NCI-H2227 (cell line): ENCODE measurements around the gene NDUFC2.
A peak's percentile ranks its signal among the peaks of the same experiment; 100 is the strongest.
"Not testable (repeated sequence)": the region's sequence is repeated elsewhere in the genome, so short reads cannot be mapped to it uniquely, and the experiment has no call there.

Experiments used
- DNase-seq: peaks from one replicate; lab custom pipeline; 2025; ENCODE audit not compliant: unreplicated experiment; lab: John Stamatoyannopoulos, UW

Gene NDUFC2

DNA sequence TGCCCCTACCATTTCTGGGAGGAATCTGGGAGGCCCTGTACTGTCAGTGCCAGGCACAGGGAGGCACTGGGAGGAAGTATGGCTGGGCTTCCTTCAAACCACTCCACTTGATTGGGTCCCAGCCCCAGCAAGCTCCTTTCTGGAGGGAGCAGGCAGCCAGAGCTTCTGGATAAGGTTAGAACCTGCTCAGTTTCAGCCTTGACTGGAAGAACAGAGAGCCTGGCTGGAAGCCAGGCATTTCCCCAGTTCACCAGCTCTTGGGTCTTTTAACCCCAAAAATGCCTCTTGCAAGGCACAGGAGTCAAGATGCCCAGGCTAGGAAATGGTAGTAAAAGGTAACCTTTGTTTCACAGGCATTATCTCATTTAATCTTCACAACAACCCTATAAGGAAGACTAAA is 47.6 kb downstream of the NDUFC2 start:
- DNase-seq, result no peak

DNA sequence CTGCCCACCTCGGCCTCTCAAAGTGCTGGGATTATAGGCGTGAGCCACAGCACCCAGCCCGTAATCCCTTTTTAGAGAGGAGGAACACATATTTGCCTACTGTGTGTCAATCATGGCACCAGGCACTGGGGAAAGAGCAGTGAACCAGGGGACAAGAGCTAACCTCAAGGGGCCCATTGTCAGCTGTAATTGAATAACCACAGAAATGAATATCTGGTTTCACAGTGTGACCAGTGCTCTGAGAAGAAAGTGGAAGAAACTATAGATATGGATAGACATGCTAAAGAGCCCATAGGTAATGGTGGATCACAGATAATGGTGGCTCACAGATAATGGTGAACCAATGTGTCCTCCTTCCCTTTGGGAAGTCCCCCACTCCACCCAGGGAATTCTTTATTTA is 48.0 kb downstream of the NDUFC2 start:
- DNase-seq, result no peak

- DNase-seq, result peak; percentile 90
Observed at GRCh38 chr11:78030429-78031325, 49.0 kb downstream of the NDUFC2 start.

- DNase-seq, result not testable (repeated sequence)
Observed at GRCh38 chr11:78028423-78028822, 51.2 kb downstream of the NDUFC2 start.

GRCh38 chr11:78027759-78028158 is 51.9 kb downstream of the NDUFC2 start:
- no peak for DNase-seq

DNA sequence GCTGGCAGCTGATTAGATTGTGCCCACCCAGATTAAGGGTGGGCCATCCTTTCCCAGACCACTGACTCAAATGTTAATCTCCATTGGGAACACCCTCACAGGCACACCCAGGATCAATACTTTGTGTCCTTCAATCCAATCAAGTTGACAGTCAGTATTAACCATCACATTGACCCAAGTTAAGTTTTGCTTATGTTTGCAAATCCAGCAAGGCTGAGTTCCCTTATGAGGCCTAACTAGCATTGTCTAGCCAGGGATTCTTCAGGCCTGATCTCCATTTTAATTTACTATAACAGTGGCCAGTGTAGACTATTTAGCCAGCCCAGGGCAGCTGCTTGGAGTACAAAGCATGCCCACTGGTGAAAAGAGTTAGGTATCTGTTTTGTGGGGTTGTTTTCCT is 54.3 kb downstream of the NDUFC2 start:
- no peak for DNase-seq

- no peak for DNase-seq
Observed at GRCh38 chr11:78023426-78023825, 56.2 kb downstream of the NDUFC2 start.

- DNase-seq, result peak; percentile 86
Observed at GRCh38 chr11:78022397-78023396, 57.0 kb downstream of the NDUFC2 start, which contains the start of gene KCTD14. KCTD14 (minus strand) TSS chr11:78023276; CDS start chr11:78023249, 27 bp downstream.

DNA sequence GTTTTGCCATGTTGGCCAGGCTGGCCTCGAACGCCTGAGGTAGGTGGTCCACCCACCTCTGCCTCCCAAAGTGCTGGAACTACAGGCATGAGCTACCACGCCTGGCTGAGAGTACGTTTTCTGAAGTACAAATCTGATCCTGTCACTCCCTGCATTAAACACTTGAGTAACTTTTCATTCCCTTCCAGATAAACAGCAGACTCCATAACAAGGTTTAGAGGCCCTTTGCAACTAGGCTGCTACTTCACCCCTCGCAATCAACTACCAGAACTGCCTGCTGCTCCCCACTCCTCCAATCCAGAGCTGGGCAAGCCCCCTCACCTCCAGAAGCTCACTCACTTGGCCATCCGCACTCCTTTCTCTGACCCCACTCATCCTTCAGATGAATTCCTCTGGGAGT is 58.1 kb downstream of the NDUFC2 start:
- DNase-seq, result no peak

DNA sequence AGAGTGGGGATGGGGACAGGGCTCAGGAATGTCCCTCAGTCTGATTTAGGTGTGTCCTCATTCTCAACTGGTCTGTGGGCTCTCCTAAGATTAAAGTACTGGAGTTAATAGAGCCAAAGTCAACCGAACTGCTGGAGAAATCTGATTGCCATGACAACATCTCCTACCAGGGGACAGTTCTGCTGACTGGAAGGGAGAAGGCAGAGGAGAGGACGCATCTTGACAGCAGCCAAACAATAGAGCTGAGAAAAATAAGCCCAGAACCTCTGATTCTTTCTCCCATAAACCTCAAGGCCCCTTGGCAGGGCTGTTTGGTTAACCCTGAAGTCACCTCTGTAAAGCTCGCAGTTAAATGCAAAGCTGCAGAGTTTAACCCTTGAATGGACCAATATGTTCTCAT is 59.4 kb downstream of the NDUFC2 start:
- peak; percentile 70 for DNase-seq

- DNase-seq, result no peak
Observed at GRCh38 chr11:78019808-78020207, 59.9 kb downstream of the NDUFC2 start.
